SW480 (cell line): ENCODE results near the gene SPSB1.

Source experiments
- DNase-seq: peaks from one replicate; pipeline ENCODE4 v3.0.0-alpha.2; 2016; ENCODE audit warnings: low spot score

SPSB1 gene

GRCh38 chr1:9319789-9320519 is 27.3 kb downstream of the SPSB1 start:
- DNase-seq: no peak

- DNase-seq: no peak
Observed at GRCh38 chr1:9320520-9321479, 28.1 kb downstream of the SPSB1 start.

- DNase-seq: no peak
Observed at GRCh38 chr1:9321480-9321849, 28.8 kb downstream of the SPSB1 start.

GRCh38 chr1:9321986-9322660 is 29.4 kb downstream of the SPSB1 start:
- DNase-seq: no peak

GRCh38 chr1:9322661-9323244 is 30.1 kb downstream of the SPSB1 start:
- no peak for DNase-seq

GRCh38 chr1:9324246-9325096 is 31.8 kb downstream of the SPSB1 start:
- DNase-seq: no peak

GRCh38 chr1:9326596-9326995 is 33.9 kb downstream of the SPSB1 start:
- DNase-seq: no peak

DNA sequence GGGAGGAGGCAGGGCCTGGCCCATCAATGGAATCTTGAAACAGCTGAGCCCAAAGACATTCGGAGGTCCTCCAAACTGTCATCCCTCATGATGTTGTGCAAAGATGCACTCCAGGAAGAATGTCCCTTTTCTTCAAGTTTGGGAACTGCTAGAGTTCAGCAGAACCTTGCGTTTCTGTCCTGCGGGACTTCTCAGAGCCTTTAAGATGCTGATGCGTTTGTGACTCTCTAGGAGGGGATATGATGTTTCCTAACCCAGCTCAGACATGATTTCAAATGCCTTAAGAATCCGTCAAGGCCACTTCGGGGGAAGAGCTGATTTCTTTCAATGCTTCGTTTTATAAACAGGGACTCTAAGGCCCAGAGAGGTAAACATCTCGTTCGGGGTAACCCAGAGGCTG is 35.5 kb downstream of the SPSB1 start:
- DNase-seq: no peak

- no peak for DNase-seq
Observed at GRCh38 chr1:9328715-9329114, 36.0 kb downstream of the SPSB1 start.

GRCh38 chr1:9331016-9331415 is 38.3 kb downstream of the SPSB1 start:
- DNase-seq: peak; percentile 92

DNA sequence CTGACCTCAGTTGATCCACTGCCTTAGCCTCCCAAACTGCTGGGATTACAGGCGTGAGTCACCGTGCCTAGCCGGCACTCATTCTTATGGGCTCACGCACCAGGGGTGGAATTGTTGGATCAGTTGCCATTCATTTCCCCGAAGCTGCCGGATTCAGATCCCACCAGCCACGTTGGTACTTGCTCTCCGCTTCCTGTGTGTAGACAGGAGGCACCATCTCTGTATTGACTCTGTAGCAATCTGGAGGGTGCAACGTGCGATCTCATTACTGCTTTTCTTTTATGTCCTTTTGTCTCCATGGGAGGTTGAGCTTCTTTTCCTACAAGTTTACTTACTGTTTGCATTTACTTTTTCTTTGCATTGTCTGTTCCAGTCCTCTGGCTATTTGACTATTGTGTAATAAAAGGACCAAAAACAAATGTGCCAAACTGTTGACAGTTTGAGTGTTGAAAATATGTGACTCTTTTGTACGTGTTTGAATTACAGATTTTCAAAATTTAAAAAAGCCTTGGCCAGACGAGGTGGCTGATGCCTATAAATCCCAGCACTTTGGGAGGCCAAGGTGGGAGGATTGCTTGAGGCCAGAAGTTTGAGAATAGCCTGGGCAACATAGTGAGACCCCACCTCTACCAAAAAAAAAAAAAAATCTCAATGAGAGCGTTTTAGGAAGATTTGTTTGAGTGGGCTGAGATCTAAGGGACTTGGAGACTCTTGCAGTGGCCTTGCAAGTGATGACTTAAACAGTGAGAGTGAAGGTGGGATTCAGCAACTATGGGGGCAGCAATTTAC is 39.1 kb downstream of the SPSB1 start:
- DNase-seq: no peak

DNA sequence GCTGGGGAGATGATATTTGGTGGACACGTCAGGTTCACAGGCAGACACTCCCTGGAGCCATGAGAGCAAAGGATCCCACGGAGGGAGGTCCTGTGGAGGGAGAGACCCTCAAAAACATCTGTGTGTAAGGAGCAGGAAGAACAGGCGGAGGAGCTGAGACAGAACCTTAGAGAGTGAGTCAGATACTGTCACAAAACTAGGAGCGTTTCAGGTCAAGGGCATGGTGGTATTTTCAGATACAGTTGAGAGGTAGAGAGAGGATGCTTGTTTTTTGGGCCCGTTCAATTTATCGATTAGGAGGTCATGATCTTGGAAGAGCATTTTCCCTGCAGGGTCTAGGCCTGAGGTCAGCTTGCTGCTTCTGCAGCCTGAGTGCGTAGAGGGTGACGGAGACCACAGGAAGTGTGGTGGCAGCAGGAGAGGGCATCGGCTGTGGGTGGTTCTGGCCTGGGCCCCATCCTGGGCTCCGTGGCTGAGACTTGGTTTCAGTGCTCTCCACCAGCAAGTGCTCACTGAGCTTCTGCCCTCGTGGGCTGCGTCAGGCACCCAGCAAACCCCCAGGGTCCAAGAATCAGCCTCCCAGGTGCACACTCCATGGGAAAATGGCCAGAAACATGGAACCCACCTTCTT is 39.9 kb downstream of the SPSB1 start:
- DNase-seq: no peak

GRCh38 chr1:9338397-9339246 is 45.9 kb downstream of the SPSB1 start:
- DNase-seq: no peak

- DNase-seq: peak; percentile 28
Observed at GRCh38 chr1:9340172-9340854, 47.6 kb downstream of the SPSB1 start.

DNA sequence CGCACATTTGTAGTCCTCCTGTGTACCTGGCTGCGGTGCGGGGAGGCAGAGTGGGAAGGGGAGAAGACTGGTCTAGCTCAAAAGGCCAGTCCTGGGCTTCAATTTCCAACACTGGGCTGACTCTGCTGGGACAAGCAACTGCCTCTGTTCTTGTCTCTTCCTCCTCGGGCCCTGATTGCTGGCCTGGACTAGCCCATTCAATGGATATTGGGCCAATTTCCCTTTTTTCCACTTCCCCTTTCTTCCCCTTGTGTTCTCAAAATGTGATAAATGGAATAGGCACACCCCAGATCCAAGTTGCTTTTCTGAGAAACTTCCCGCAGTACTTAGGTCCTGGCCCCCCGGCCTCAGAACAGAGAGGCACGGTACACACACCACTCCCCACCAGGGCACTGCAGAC is 48.2 kb downstream of the SPSB1 start:
- no peak for DNase-seq

GRCh38 chr1:9341301-9341845 is 48.7 kb downstream of the SPSB1 start:
- no peak for DNase-seq

GRCh38 chr1:9343269-9343668 is 50.6 kb downstream of the SPSB1 start:
- DNase-seq: no peak
